ENCODE data around the gene STK10. TPM values are rescaled to one million over a fixed set of nuclear protein-coding genes. Genes with fewer than 3 reads are reported as not detected.

STK10 gene
- total and polyA plus RNA-seq, 2 of the 8 experiments (the other 6 are each of a cell fraction or from before 2014, with no cell fraction given) = 10.5 to 21.4 TPM

DNA sequence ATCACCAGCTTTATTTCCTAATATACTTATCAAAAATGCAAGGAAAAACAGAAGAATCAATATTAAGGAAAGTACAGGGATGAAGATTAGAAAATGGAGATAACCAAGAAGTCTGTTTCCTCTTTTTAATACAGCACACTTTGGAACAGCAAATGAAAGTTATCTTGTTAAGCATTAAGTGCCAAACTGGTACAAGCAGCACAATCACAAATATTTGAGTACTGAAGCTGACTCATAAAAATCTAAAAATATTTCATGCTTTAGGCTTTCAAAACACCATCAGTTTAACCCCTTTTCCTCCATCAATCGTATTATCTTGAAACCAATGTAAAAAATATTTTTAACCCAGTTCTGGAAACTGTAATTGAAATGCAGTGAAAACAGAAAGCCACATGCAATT, 184.3 kb downstream of the STK10 start (continued):
- TF ChIP-seq, protein P1, sequence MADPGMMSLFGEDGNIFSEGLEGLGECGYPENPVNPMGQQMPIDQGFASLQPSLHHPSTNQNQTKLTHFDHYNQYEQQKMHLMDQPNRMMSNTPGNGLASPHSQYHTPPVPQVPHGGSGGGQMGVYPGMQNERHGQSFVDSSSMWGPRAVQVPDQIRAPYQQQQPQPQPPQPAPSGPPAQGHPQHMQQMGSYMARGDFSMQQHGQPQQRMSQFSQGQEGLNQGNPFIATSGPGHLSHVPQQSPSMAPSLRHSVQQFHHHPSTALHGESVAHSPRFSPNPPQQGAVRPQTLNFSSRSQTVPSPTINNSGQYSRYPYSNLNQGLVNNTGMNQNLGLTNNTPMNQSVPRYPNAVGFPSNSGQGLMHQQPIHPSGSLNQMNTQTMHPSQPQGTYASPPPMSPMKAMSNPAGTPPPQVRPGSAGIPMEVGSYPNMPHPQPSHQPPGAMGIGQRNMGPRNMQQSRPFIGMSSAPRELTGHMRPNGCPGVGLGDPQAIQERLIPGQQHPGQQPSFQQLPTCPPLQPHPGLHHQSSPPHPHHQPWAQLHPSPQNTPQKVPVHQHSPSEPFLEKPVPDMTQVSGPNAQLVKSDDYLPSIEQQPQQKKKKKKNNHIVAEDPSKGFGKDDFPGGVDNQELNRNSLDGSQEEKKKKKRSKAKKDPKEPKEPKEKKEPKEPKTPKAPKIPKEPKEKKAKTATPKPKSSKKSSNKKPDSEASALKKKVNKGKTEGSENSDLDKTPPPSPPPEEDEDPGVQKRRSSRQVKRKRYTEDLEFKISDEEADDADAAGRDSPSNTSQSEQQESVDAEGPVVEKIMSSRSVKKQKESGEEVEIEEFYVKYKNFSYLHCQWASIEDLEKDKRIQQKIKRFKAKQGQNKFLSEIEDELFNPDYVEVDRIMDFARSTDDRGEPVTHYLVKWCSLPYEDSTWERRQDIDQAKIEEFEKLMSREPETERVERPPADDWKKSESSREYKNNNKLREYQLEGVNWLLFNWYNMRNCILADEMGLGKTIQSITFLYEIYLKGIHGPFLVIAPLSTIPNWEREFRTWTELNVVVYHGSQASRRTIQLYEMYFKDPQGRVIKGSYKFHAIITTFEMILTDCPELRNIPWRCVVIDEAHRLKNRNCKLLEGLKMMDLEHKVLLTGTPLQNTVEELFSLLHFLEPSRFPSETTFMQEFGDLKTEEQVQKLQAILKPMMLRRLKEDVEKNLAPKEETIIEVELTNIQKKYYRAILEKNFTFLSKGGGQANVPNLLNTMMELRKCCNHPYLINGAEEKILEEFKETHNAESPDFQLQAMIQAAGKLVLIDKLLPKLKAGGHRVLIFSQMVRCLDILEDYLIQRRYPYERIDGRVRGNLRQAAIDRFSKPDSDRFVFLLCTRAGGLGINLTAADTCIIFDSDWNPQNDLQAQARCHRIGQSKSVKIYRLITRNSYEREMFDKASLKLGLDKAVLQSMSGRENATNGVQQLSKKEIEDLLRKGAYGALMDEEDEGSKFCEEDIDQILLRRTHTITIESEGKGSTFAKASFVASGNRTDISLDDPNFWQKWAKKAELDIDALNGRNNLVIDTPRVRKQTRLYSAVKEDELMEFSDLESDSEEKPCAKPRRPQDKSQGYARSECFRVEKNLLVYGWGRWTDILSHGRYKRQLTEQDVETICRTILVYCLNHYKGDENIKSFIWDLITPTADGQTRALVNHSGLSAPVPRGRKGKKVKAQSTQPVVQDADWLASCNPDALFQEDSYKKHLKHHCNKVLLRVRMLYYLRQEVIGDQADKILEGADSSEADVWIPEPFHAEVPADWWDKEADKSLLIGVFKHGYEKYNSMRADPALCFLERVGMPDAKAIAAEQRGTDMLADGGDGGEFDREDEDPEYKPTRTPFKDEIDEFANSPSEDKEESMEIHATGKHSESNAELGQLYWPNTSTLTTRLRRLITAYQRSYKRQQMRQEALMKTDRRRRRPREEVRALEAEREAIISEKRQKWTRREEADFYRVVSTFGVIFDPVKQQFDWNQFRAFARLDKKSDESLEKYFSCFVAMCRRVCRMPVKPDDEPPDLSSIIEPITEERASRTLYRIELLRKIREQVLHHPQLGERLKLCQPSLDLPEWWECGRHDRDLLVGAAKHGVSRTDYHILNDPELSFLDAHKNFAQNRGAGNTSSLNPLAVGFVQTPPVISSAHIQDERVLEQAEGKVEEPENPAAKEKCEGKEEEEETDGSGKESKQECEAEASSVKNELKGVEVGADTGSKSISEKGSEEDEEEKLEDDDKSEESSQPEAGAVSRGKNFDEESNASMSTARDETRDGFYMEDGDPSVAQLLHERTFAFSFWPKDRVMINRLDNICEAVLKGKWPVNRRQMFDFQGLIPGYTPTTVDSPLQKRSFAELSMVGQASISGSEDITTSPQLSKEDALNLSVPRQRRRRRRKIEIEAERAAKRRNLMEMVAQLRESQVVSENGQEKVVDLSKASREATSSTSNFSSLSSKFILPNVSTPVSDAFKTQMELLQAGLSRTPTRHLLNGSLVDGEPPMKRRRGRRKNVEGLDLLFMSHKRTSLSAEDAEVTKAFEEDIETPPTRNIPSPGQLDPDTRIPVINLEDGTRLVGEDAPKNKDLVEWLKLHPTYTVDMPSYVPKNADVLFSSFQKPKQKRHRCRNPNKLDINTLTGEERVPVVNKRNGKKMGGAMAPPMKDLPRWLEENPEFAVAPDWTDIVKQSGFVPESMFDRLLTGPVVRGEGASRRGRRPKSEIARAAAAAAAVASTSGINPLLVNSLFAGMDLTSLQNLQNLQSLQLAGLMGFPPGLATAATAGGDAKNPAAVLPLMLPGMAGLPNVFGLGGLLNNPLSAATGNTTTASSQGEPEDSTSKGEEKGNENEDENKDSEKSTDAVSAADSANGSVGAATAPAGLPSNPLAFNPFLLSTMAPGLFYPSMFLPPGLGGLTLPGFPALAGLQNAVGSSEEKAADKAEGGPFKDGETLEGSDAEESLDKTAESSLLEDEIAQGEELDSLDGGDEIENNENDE (IDR thresholded peaks at IDR 0.05; ENCODE audit: insufficient replicate concordance, low read length) = no peak
- TF ChIP-seq BRCA1 (IDR thresholded peaks at IDR 0.05; ENCODE audit: low read depth, low read length) = no peak
- TF ChIP-seq CHD2 (IDR thresholded peaks at IDR 0.05; ENCODE audit: low read length) = no peak
- TF ChIP-seq CREB1 (IDR thresholded peaks at IDR 0.05) = no peak
- TF ChIP-seq KDM5A (IDR thresholded peaks at IDR 0.05; ENCODE audit: low read length) = no peak
- TF ChIP-seq, protein P2, sequence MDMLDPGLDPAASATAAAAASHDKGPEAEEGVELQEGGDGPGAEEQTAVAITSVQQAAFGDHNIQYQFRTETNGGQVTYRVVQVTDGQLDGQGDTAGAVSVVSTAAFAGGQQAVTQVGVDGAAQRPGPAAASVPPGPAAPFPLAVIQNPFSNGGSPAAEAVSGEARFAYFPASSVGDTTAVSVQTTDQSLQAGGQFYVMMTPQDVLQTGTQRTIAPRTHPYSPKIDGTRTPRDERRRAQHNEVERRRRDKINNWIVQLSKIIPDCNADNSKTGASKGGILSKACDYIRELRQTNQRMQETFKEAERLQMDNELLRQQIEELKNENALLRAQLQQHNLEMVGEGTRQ (IDR thresholded peaks at IDR 0.05; ENCODE audit: low read length) = no peak
- TF ChIP-seq TAF7 (optimal IDR thresholded peaks at IDR 0.05; ENCODE audit: borderline replicate concordance, low read depth, low read length) = no peak
- TF ChIP-seq SP2 (IDR thresholded peaks at IDR 0.05; ENCODE audit: low read length) = no peak
- TF ChIP-seq RAD21 (IDR thresholded peaks at IDR 0.05 in 1 of 2, conservative IDR thresholded peaks at IDR 0.05 in 1 of 2; ENCODE audit: low read depth in 2 of 2, low read length in 2 of 2) = no peak
- no peak for TF ChIP-seq POLR2A (IDR thresholded peaks at IDR 0.05; ENCODE audit: control extremely low read depth in 1 of 2, low read depth in 2 of 2, low read length in 2 of 2)
- no peak for TF ChIP-seq KDM1A (IDR thresholded peaks at IDR 0.05; ENCODE audit: borderline replicate concordance, low read length)

Measured in H1 (cell line).